Liver (tissue), 9 donors: ENCODE data around the gene ZNF57. TPM values are rescaled to one million over a fixed set of nuclear protein-coding genes. Genes with fewer than 3 reads are reported as not detected.

Source experiments
- DNase-seq: peaks from one replicate; pipeline ENCODE4 v3.0.0-alpha.2; 2017; ENCODE audit warnings: low spot score
- H3K27ac ChIP-seq, 2 donors: one replicate each; pipeline ENCODE4 v1.7.0; 2013; ENCODE audit warnings: inconsistent platforms in 2 of 2, low read length in 2 of 2, control low read depth in 1 of 2, low read depth in 1 of 2, mild to moderate bottlenecking in 1 of 2
- H3K27me3 ChIP-seq, 4 donors: one replicate each; pipeline versions ENCODE4 v1.6.1 to v1.7.0; 2013; ENCODE audit warnings: low read length in 3 of 4, inconsistent platforms in 1 of 4, mild to moderate bottlenecking in 1 of 4, moderate library complexity in 1 of 4; ENCODE audit not compliant: control insufficient read depth in 4 of 4, insufficient read depth in 4 of 4
- H3K36me3 ChIP-seq, 4 donors: one replicate each; pipeline versions ENCODE4 v1.6.1 to v1.7.0; 2013; ENCODE audit warnings: low read length in 3 of 4, mild to moderate bottlenecking in 3 of 4, low read depth in 1 of 4, moderate library complexity in 1 of 4; ENCODE audit not compliant: control insufficient read depth in 4 of 4, insufficient read depth in 3 of 4
- H3K4me1 ChIP-seq, 4 donors: one replicate each; pipeline versions ENCODE4 v1.6.1 to v1.7.0; 2013; ENCODE audit warnings: low read length in 3 of 4, mild to moderate bottlenecking in 3 of 4, moderate library complexity in 1 of 4; ENCODE audit not compliant: control insufficient read depth in 4 of 4, insufficient read depth in 4 of 4
- H3K4me3 ChIP-seq, 3 donors: one replicate each; pipeline versions ENCODE4 v1.6.1 to v1.7.0; 2013; ENCODE audit warnings: low read length in 3 of 3, control low read depth in 1 of 3, low read depth in 1 of 3, mild to moderate bottlenecking in 1 of 3
- H3K9ac ChIP-seq, 2 donors: one replicate each; pipeline ENCODE4 v1.7.0; 2013; ENCODE audit warnings: low read length in 2 of 2, mild to moderate bottlenecking in 2 of 2, moderate library complexity in 2 of 2, control low read depth in 1 of 2, low read depth in 1 of 2
- H3K9me3 ChIP-seq, 4 donors: one replicate each; pipeline versions ENCODE4 v1.6.1 to v1.7.0; 2013; ENCODE audit warnings: low read length in 3 of 4; ENCODE audit not compliant: control insufficient read depth in 4 of 4
- ATF3 ChIP-seq: IDR thresholded peaks from 2 replicates; pipeline ENCODE4 v1.6.1; 2016; ENCODE audit warnings: antibody characterized with exemption
- EGR1 ChIP-seq, 2 donors: IDR thresholded peaks; 2 replicates each; pipeline ENCODE4 v1.6.1; 2016 to 2018; ENCODE audit warnings: antibody characterized with exemption in 2 of 2, low read depth in 2 of 2
- FOXA1 ChIP-seq: IDR thresholded peaks from 2 replicates; pipeline ENCODE4 v1.6.1; 2016; ENCODE audit warnings: antibody characterized with exemption
- FOXA2 ChIP-seq: IDR thresholded peaks from 2 replicates; pipeline ENCODE4 v1.6.1; 2016; ENCODE audit warnings: antibody characterized with exemption
- GABPA ChIP-seq, 2 donors: IDR thresholded peaks in 1 of 2; conservative IDR thresholded peaks in 1 of 2; 2 replicates each; pipeline ENCODE4 v1.6.1; 2016; ENCODE audit warnings: antibody characterized with exemption in 2 of 2, mild to moderate bottlenecking in 1 of 2, moderate library complexity in 1 of 2
- HNF4A ChIP-seq, 2 donors: conservative IDR thresholded peaks; 2 replicates each; pipeline ENCODE4 v1.6.1; 2016; ENCODE audit warnings: antibody characterized with exemption in 2 of 2, mild to moderate bottlenecking in 2 of 2
- HNF4G ChIP-seq: IDR thresholded peaks from 2 replicates; pipeline ENCODE4 v1.6.1; 2016; ENCODE audit warnings: antibody characterized with exemption
- JUND ChIP-seq, 2 donors: IDR thresholded peaks; 2 replicates each; pipeline ENCODE4 v1.6.1; 2016; ENCODE audit warnings: antibody characterized with exemption in 2 of 2
- NR2F2 ChIP-seq: IDR thresholded peaks from 2 replicates; pipeline ENCODE4 v1.6.1; 2016; ENCODE audit warnings: antibody characterized with exemption
- RAD21 ChIP-seq, 2 donors: IDR thresholded peaks; 2 replicates each; pipeline ENCODE4 v1.6.1; 2016; ENCODE audit warnings: antibody characterized with exemption in 2 of 2, mild to moderate bottlenecking in 2 of 2
- REST ChIP-seq: IDR thresholded peaks from 2 replicates; pipeline ENCODE4 v1.6.1; 2016; ENCODE audit warnings: antibody characterized with exemption, mild to moderate bottlenecking
- RXRA ChIP-seq, 2 donors: IDR thresholded peaks; 2 replicates each; pipeline ENCODE4 v1.6.1; 2017 to 2018; ENCODE audit warnings: antibody characterized with exemption in 2 of 2, mild to moderate bottlenecking in 1 of 2
- SP1 ChIP-seq: IDR thresholded peaks from 2 replicates; pipeline ENCODE4 v1.6.1; 2018; ENCODE audit warnings: antibody characterized with exemption, mild to moderate bottlenecking
- TAF1 ChIP-seq: conservative IDR thresholded peaks from 2 replicates; pipeline ENCODE4 v1.6.1; 2016; ENCODE audit warnings: antibody characterized with exemption, mild to moderate bottlenecking
- YY1 ChIP-seq: IDR thresholded peaks from 2 replicates; pipeline ENCODE4 v1.6.1; 2016; ENCODE audit warnings: antibody characterized with exemption, mild to moderate bottlenecking
- ZBTB33 ChIP-seq: IDR thresholded peaks from 2 replicates; pipeline ENCODE4 v1.6.1; 2016; ENCODE audit warnings: antibody characterized with exemption
- WGBS: extraction: QIAGEN DNeasy Blood & Tissue Kit; methylation state at CpG from one replicate; pipeline ENCODE4 v1.1.7; 2013; 5-methylcytosine and 5-hydroxymethylcytosine counted together
- polyA plus RNA-seq, 2 donors: library from polyadenylated mRNA; stranded (reverse) in 1 of 2; unstranded in 1 of 2; fragments of 200-250 nt in 1 of 2; fragments of >200 nt in 1 of 2; fragmentation: Nextera tagmentation in 1 of 2; extraction: Ambion mirVana in 1 of 2; gene quantifications; one replicate each; pipeline versions ENCODE4 v1.2.1 to v1.2.3, GENCODE V29; 2013 to 2015
- total RNA-seq, 2 donors: library from RNA; depleted of rRNA; stranded (reverse); fragments of >200 nt; gene quantifications; one replicate each; pipeline ENCODE4 v1.2.3, GENCODE V29; 2014
- donor health status: healthy.
- donor health status: healthy.
- donor health status: healthy.
- donor health status: healthy.
- donor health status: healthy.

ZNF57 gene
- total and polyA plus RNA-seq, 4 donors: 1.3 to 2.8 (median 1.8) TPM

- Histone ChIP-seq H3K9ac (no peak overlapping the region), H3K4me3 (peak overlapping the region in 2 of 3 donors; percentile 60 to 78), H3K36me3 (no peaks in the 10 kb centered on the region), H3K9me3 (no peaks in the 10 kb centered on the region), H3K27ac (peak overlapping the region; percentile 92 to 94), H3K4me1 (peaks cover 8 to 22% (median 17%) of the 10 kb centered on the region in 4 donors), H3K27me3 (no peaks in the 10 kb centered on the region)
- WGBS: 51% methylated on average over 17 of the region's 17 CpGs
- no peak for DNase-seq
- no peak for TF ChIP-seq RAD21 (IDR thresholded peaks at IDR 0.05)
- no peak for TF ChIP-seq GABPA (IDR thresholded peaks at IDR 0.05 in 1 of 2, conservative IDR thresholded peaks at IDR 0.05 in 1 of 2)
- TF ChIP-seq TAF1: no peak
These were observed 45.0 kb downstream of the ZNF57 start for GRCh38 chr19:2945575-2946184.

- peak overlapping the region; percentile 82 to 97 (median 93) for H3K4me3 ChIP-seq
- no peak for DNase-seq
- under 1% methylated on average over 11 of the region's 11 CpGs for WGBS
- no peaks in the 10 kb centered on the region for H3K27me3 ChIP-seq
- H3K36me3 ChIP-seq: no peaks in the 10 kb centered on the region
- TF ChIP-seq GABPA (IDR thresholded peaks at IDR 0.05 in 1 of 2, conservative IDR thresholded peaks at IDR 0.05 in 1 of 2): no peak
- no peak for TF ChIP-seq TAF1
- no peak for TF ChIP-seq HNF4G
- TF ChIP-seq YY1: no peak
- TF ChIP-seq ATF3: no peak
- TF ChIP-seq NR2F2: no peak
- TF ChIP-seq RAD21 (IDR thresholded peaks at IDR 0.05): no peak
- no peak for TF ChIP-seq REST
- TF ChIP-seq SP1: no peak
- no peak for TF ChIP-seq JUND (IDR thresholded peaks at IDR 0.05)
- no peak for TF ChIP-seq FOXA2
- TF ChIP-seq FOXA1: no peak
- H3K9me3 ChIP-seq: no peaks in the 10 kb centered on the region
- H3K4me1 ChIP-seq: peaks cover 6 to 23% (median 17%) of the 10 kb centered on the region in 4 donors
- H3K27ac ChIP-seq: peak overlapping the region; percentile 94 to 97
- H3K9ac ChIP-seq: peak overlapping the region; percentile 67 to 77
These were observed 49.2 kb downstream of the ZNF57 start for GRCh38 chr19:2949939-2950285.

GRCh38 chr19:2950286-2951124 lies 49.8 kb downstream of the ZNF57 start:
- WGBS: under 1% methylated on average over 53 of the region's 53 CpGs
- Histone ChIP-seq H3K4me3 (peak overlapping the region; percentile 82 to 97 (median 93)), H3K27me3 (no peaks in the 10 kb centered on the region), H3K4me1 (peaks cover 6 to 23% (median 17%) of the 10 kb centered on the region in 4 donors), H3K9me3 (no peaks in the 10 kb centered on the region), H3K27ac (peak overlapping the region; percentile 94 to 97), H3K9ac (peak overlapping the region; percentile 67 to 77), H3K36me3 (no peaks in the 10 kb centered on the region)
- DNase-seq: peak; percentile 99
- TF ChIP-seq ZBTB33: peak; percentile 97
- TF ChIP-seq SP1: peak; percentile 91
- TF ChIP-seq NR2F2: peak; percentile 98
- no peak for TF ChIP-seq ATF3
- TF ChIP-seq FOXA2: no peak
- TF ChIP-seq GABPA (IDR thresholded peaks at IDR 0.05 in 1 of 2, conservative IDR thresholded peaks at IDR 0.05 in 1 of 2): peak; percentile 97 to 99
- TF ChIP-seq HNF4G: peak; percentile 60
- TF ChIP-seq HNF4A (conservative IDR thresholded peaks at IDR 0.05): peak; percentile 78 to 87
- TF ChIP-seq TAF1: peak; percentile 77
- peak; percentile 50 to 71 for TF ChIP-seq RXRA (IDR thresholded peaks at IDR 0.05)
- peak in 1 of 2 donors; percentile 8 for TF ChIP-seq EGR1 (IDR thresholded peaks at IDR 0.05; ENCODE audit: low read depth in 2 of 2)
- TF ChIP-seq FOXA1: no peak
